HG03342 (cell line): ENCODE measurements around the gene MYLK.
A peak's percentile ranks its signal among the peaks of the same experiment; 100 is the strongest.
"Not testable (repeated sequence)": the region's sequence is repeated elsewhere in the genome, so short reads cannot be mapped to it uniquely, and the experiment has no call there.

Source experiments
- ATAC-seq: cut with Tn5 transposase; IDR thresholded peaks from one replicate; pipeline ENCODE4 v1.9.1; 2021; ENCODE audit warnings: mild to moderate bottlenecking, moderate library complexity; ENCODE audit not compliant: unreplicated experiment

MYLK gene

GRCh38 chr3:123632161-123632655 lies 251.9 kb downstream of the MYLK start:
- ATAC-seq = no peak

- ATAC-seq = no peak
Measured at GRCh38 chr3:123629747-123630047, 254.4 kb downstream of the MYLK start.

- ATAC-seq = no peak
Measured at GRCh38 chr3:123628996-123629746, 255.0 kb downstream of the MYLK start.

DNA sequence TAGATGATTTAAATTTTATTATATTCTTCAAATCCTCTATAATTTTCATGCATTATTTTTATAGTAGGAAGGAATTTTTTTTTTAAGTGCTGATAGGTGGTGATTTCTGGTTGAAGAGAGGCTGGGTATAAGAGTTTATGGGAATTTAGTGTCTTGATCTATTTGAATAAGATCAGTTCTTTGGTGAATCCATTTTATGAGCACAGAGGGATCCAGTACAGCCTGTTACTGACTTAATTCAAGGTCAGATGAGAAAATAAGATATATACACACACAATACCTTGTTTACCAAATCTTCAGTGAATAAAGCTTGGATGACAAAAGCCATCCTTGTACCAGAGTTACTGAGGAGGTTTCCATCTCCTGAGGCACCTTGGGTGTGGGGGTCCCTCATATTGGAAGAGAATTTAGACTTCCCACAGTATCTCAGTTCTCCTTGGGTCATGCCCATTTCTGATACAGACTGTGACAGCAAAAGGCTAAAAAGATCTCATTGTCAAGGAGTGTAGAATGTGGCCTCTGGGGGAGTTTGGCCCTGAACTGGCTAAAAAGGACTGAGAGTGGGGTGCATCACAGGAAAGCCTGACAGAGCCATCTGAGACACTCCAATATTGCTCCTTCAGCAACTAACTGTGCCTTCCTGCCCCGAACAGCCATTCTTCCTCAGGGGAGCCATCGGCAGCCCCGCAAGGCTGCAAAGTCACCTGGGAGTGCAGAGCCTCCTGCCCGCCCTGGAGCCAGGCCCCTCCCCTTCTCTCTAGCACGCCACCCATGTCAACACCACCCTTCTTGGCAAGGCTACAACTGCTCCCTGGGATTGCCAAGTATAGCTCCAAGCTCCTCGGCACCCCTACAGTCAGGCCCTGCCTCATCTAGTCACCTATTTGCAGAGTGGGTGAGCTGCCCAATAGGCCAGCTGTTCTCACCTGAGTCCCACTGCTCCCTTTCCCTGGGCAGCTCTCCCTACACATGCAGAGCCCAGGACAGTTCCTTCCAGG lies 256.2 kb downstream of the MYLK start:
- no peak for ATAC-seq

- no peak for ATAC-seq
Measured at GRCh38 chr3:123626881-123627280, 257.3 kb downstream of the MYLK start.

DNA sequence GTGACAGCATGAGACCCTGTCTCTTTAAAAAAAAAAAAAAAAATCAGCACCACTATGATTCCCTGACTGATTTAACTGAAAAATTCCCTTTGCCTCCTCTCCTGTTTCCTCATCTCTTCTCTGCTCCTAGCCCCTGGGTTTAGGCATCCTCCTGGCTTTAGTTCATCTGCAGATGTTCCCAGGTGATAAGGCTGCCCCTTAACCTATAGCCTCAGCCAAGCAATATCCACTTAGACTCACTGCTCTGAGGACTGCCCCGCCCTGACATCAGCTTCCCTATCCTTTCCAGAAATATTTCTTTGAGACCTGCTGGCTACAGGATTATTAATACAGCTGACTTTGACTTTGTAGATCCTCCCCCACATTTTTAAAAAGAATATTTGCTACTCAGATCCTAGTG lies 259.8 kb downstream of the MYLK start:
- no peak for ATAC-seq

- ATAC-seq = no peak
Measured at GRCh38 chr3:123623346-123623880, 260.7 kb downstream of the MYLK start.

DNA sequence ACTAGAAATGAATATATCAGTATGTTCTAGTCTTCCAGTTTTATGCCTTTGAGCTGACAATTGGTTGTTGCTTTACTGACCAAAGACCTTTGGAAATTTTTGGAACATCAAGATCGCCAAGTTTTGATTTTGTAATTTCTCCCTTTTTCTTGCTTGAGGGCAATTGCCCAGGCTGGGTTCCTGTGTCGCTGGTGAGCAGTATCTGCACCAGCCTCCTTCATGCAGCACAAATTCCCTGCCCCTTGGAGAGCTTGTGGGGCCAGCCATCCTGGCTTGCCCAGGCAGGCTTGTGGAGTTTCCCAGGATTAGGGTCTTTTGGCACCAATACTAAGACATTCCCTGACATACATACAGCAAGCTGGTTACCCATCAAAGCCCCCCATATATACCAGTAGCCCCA lies 261.4 kb downstream of the MYLK start:
- ATAC-seq = no peak

DNA sequence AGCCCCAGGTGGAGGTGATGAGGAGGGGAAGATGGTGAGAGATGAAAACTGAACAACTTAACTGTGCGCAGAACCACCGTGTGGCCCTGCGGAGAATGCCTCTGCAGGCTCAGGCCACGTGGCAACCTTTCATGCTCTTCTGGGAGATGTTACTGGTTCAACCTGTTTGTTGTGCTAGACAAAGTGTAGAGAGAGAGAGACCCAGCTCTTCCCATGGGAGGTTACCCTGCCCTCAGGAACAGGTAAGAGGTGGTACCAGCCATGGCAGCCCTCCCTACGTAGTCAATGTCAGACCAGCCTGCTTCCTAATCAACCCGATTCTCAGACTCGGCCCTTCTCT lies 262.3 kb downstream of the MYLK start:
- no peak for ATAC-seq

DNA sequence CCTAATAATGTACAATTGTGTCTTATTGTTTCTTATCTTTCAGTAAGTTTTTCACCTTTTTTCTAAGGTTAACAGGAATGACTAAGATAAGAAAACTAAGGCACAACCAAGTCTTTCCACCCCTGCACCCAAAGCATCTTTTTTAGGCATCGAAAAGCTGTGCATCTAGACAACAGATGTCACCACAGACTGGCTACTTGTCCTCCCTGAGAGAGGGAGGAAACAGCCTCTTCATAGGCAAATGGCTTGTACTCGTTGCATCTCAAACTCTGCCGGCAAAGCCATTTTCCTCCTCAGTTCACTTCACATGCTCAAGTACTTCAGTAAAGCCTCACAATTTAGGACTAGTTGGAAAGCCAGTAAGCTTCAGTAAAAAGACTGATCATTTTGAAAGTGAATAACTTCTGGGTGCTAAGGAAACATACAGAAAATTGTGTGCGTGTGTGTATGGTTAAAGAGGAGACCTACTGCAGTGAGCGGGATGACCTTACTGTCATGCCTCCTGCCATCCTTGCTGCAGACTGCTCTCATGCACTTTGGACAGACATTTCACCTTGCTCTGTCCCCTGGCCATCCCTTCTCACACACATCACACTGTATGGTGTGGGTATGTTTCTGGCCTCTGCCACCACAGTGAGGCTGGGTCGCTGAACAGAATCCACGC lies 262.8 kb downstream of the MYLK start:
- no peak for ATAC-seq

DNA sequence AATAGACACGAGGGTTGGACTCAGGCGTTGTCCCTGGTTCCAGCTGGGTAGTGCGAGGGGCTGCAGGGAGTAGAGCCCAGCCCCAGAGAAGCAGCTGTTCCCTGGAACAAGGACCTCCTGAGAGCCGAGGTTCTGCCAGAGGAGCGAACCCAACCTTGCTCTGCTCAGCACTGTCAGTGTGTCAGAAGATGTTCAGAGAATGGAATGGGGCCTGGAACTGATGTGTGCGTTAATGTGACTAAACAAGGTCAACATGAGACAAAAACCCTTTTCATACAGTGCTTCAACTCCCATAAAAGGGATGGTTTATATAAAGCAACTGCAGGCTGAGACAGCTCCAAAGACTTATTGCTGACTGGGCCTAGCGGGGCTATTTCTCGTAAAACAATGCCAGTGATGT lies 263.8 kb downstream of the MYLK start:
- ATAC-seq = no peak

DNA sequence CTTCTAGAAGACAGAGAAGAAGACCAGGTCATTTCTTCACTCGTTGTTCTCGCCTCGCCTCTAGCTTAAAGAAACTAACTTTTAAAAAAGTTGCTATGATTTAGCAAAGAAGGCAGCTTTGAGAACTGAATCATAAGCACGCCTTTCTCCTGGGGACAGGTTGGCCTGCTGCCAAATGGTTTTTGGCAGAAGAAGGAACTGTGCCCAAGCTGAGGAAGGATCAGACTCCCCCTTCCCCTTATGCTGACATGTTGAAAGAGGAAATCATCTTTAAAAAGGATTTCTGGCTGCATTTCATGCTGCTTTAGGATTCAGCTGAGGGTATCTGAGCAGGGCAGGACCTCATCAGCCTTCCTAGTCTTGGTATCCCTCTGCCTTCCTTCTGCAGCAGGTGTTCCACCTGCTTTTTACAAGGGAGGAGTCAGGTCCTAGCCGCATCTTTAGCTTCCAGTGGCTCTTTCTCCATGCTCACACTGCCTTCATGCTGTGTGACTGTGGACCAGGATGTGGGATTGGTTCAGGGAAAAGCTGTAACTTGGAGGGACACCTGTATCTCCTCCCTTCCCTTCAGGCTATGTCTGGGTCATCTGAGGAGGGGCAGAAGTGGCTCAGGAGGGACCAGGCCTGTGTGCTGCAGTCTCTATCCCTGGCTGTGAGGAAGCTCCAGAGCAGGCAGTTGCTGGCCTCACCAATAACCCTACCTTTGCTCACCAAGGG lies 265.2 kb downstream of the MYLK start:
- no peak for ATAC-seq

- no peak for ATAC-seq
Measured at GRCh38 chr3:123618076-123618708, 265.9 kb downstream of the MYLK start.

DNA sequence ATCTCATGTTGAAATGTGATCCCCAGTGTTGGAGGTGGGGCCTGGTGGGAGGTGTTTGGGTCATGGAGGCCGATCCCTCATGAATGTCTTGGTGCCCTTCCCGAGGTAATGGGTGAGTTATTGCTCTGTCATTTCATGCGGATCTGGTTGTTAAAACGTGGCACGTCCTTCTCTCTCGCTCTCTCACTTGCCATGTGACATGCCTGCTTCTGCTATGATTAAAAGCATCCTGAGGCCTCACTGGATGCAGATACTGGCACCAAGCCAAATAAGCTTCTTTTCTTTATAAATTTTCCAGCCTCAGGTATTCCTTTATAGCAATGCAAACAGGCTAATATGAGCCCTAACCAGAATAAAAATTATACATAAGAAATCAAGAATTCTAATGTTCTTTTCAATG lies 267.5 kb downstream of the MYLK start:
- no peak for ATAC-seq

DNA sequence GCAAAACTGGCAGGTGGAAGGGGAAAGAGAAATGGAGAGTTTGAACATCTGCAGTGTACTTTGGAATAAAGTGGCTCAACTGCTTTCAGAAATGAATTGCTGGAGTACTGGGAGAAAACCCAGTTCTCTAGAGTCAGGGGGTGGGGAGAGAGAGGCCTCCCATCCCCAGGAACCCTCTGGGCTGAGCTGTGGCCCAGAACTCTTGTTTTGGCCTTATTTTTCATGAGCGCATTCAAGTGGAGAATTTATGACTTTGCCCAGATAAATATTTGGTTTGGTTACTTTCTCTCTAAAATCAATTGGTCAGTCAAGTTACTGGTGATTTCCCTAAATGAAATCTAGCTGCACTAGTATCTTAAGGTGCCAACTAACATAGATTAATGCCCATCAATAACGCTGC lies 270.6 kb downstream of the MYLK start:
- no peak for ATAC-seq

- ATAC-seq = not testable (repeated sequence)
Measured at GRCh38 chr3:123611674-123612073, 272.5 kb downstream of the MYLK start.

GRCh38 chr3:123611082-123611481 lies 273.1 kb downstream of the MYLK start:
- ATAC-seq = no peak

- ATAC-seq = peak; percentile 84
Measured at GRCh38 chr3:123610331-123610730, 273.8 kb downstream of the MYLK start.

DNA sequence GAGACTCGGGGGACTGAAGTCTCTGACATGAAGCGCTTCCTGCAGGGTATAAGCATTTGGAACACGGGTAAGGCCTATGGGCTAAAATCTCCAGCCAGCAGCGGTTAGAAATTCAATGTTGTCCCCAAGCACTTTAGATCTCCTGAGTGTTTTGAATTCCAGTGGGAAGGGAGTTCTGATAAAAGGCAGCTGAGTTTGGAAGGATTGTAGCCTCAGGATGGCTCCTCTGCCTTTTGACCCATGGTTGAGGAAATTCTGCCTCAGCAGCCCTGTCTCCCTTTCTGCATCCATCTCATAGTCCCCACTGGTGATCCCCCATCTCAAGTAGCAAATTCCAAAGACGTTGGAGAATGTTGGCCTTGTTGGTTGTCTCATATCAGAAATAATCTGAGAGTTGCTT lies 275.1 kb downstream of the MYLK start:
- ATAC-seq = no peak

- no peak for ATAC-seq
Measured at GRCh38 chr3:123608263-123608937, 275.7 kb downstream of the MYLK start.
